Activated T-cell treated with anti-CD3 and anti-CD28 coated beads, Interleukin-2, amount 50 U/mL, for 1 hour (primary cell): Measurements from ENCODE around the gene MLXIP.
"Not testable (repeated sequence)": the region's sequence is repeated elsewhere in the genome, so short reads cannot be mapped to it uniquely, and the experiment has no call there.

Source experiments
- DNase-seq: peaks from one replicate; pipeline ENCODE4 v3.0.0-alpha.2; 2020

MLXIP gene

GRCh38 chr12:122158700-122159285 is 80.2 kb downstream of the MLXIP start:
- no peak for DNase-seq

- DNase-seq, result no peak
Observed at GRCh38 chr12:122159882-122160281, 81.3 kb downstream of the MLXIP start.

- no peak for DNase-seq
Observed at GRCh38 chr12:122160761-122161160, 82.2 kb downstream of the MLXIP start.

GRCh38 chr12:122161682-122162081 is 83.1 kb downstream of the MLXIP start:
- no peak for DNase-seq

- DNase-seq, result no peak
Observed at GRCh38 chr12:122162976-122163375, 84.4 kb downstream of the MLXIP start.

- peak; percentile 27 for DNase-seq
Observed at GRCh38 chr12:122166422-122167349, 88.1 kb downstream of the MLXIP start.

- no peak for DNase-seq
Observed at GRCh38 chr12:122167356-122167925, 88.9 kb downstream of the MLXIP start.

GRCh38 chr12:122168492-122168891 is 89.9 kb downstream of the MLXIP start:
- no peak for DNase-seq

GRCh38 chr12:122171399-122171798 is 92.8 kb downstream of the MLXIP start:
- no peak for DNase-seq

GRCh38 chr12:122172262-122172939 is 93.8 kb downstream of the MLXIP start:
- no peak for DNase-seq

- no peak for DNase-seq
Observed at GRCh38 chr12:122174155-122174845, 95.7 kb downstream of the MLXIP start, which contains the start of gene IL31. TSS of gene IL31 (minus strand) at chr12:122174221. CDS start at chr12:122174172, 49 bp downstream.

GRCh38 chr12:122176473-122176872 is 97.9 kb downstream of the MLXIP start:
- not testable (repeated sequence) for DNase-seq

- peak; percentile 43 for DNase-seq
Observed at GRCh38 chr12:122182887-122183587, 104.5 kb downstream of the MLXIP start, which contains the start of gene LRRC43. TSS of gene LRRC43 (plus strand) at chr12:122183123. CDS start at chr12:122183145, 22 bp downstream.

- no peak for DNase-seq
Observed at GRCh38 chr12:122183588-122183940, 105.0 kb downstream of the MLXIP start.

- no peak for DNase-seq
Observed at GRCh38 chr12:122184517-122184916, 106.0 kb downstream of the MLXIP start.

GRCh38 chr12:122185079-122185478 is 106.5 kb downstream of the MLXIP start:
- no peak for DNase-seq

GRCh38 chr12:122185494-122186082 is 107.0 kb downstream of the MLXIP start:
- DNase-seq, result no peak

GRCh38 chr12:122187466-122187865 is 108.9 kb downstream of the MLXIP start:
- DNase-seq, result no peak

GRCh38 chr12:122189626-122190475 is 111.3 kb downstream of the MLXIP start:
- no peak for DNase-seq
